HL-60 (cell line): ENCODE data around the gene CHSY1.

ENCODE experiments used
- REST ChIP-seq: IDR thresholded peaks from 2 replicates; pipeline ENCODE4 v1.6.1; 2012; ENCODE audit warnings: low read depth; ENCODE audit not compliant: insufficient replicate concordance
- TF ChIP-seq, protein P1 (sequence below): IDR thresholded peaks from one replicate; pipeline ENCODE4 v1.5.1; 2011; ENCODE audit warnings: low read length, control low read depth, inconsistent platforms; ENCODE audit not compliant: insufficient read depth

DNA sequence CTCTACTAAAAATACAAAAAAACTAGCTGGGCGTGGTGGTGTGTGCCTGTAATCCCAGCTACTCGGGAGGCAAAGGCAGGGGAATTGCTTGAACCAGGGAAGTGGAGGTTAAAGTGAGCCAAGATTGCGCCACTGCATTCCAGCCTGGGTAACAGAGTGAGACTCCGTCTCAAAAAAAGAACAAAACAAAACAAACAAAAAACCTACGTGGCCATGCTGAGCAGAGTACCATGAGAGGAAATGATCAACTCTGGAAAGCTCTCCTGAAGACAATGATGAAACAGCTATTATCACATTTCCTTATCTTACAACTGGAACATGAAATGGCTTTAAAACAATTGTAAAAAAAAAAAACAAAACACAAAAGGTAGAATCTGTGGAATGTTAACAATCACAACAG is 75.2 kb downstream of the CHSY1 start:
- TF ChIP-seq REST = no peak
- TF ChIP-seq, protein P1, sequence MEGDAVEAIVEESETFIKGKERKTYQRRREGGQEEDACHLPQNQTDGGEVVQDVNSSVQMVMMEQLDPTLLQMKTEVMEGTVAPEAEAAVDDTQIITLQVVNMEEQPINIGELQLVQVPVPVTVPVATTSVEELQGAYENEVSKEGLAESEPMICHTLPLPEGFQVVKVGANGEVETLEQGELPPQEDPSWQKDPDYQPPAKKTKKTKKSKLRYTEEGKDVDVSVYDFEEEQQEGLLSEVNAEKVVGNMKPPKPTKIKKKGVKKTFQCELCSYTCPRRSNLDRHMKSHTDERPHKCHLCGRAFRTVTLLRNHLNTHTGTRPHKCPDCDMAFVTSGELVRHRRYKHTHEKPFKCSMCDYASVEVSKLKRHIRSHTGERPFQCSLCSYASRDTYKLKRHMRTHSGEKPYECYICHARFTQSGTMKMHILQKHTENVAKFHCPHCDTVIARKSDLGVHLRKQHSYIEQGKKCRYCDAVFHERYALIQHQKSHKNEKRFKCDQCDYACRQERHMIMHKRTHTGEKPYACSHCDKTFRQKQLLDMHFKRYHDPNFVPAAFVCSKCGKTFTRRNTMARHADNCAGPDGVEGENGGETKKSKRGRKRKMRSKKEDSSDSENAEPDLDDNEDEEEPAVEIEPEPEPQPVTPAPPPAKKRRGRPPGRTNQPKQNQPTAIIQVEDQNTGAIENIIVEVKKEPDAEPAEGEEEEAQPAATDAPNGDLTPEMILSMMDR = no peak
